SK-N-SH treated with all-trans-retinoic acid at 6 μM for 48 hours (cell line): ENCODE data around the gene TM9SF2.

Experiments used
- ATAC-seq: fragments of 200-7000 bp; cut with Tn5 transposase; 3 replicates; pipeline ENCODE4 v1.9.1; 2020; ENCODE audit warnings: mild to moderate bottlenecking, moderate library complexity
- ARNTL ChIP-seq: fragments of 450-650 bp; formaldehyde crosslinking; IDR thresholded peaks from 2 replicates; pipeline ENCODE4 v1.5.0; 2020; ENCODE audit warnings: low read depth, mild to moderate bottlenecking, moderate library complexity, borderline replicate concordance
- BACH2 ChIP-seq: fragments of 250-450 bp; sonication (Bioruptor Pico); IDR thresholded peaks from 2 replicates; pipeline ENCODE4 v1.9.0; 2021; ENCODE audit warnings: mild to moderate bottlenecking, borderline replicate concordance
- CREB5 ChIP-seq: fragments of 250-450 bp; sonication (Bioruptor Pico); IDR thresholded peaks from 2 replicates; pipeline ENCODE4 v1.5.1; 2020; ENCODE audit warnings: low read depth, mild to moderate bottlenecking, moderate library complexity
- CSDC2 ChIP-seq: fragments of 250-450 bp; sonication (Bioruptor Pico); IDR thresholded peaks from 2 replicates; pipeline ENCODE4 v1.5.0; 2020; ENCODE audit warnings: mild to moderate bottlenecking, moderate library complexity
- CSRNP3 ChIP-seq: fragments of 250-450 bp; sonication (Bioruptor Pico); IDR thresholded peaks from 2 replicates; pipeline ENCODE4 v1.5.1; 2021; ENCODE audit warnings: mild to moderate bottlenecking, moderate library complexity
- ESRRG ChIP-seq: fragments of 250-450 bp; sonication (Bioruptor Pico); IDR thresholded peaks from 2 replicates; pipeline ENCODE4 v1.6.1; 2021; ENCODE audit warnings: mild to moderate bottlenecking
- GLIS3 ChIP-seq: fragments of 250-450 bp; sonication (Bioruptor Pico); IDR thresholded peaks from 2 replicates; pipeline ENCODE4 v1.5.0; 2020; ENCODE audit warnings: mild to moderate bottlenecking, moderate library complexity
- POU6F1 ChIP-seq: fragments of 250-450 bp; sonication (Bioruptor Pico); IDR thresholded peaks from 2 replicates; pipeline ENCODE4 v1.8.0; 2021; ENCODE audit warnings: low read depth, mild to moderate bottlenecking, moderate library complexity, borderline replicate concordance
- RARB ChIP-seq: fragments of 250-450 bp; sonication (Bioruptor Pico); IDR thresholded peaks from 2 replicates; pipeline ENCODE4 v1.8.0; 2021; ENCODE audit warnings: mild to moderate bottlenecking, moderate library complexity
- SNAI2 ChIP-seq: fragments of 250-450 bp; sonication (Bioruptor Pico); IDR thresholded peaks from 2 replicates; pipeline ENCODE4 v1.5.0; 2020; ENCODE audit warnings: mild to moderate bottlenecking, moderate library complexity
- TCF4 ChIP-seq: fragments of 250-450 bp; sonication (Bioruptor Pico); IDR thresholded peaks from 2 replicates; pipeline ENCODE4 v1.8.0; 2021; ENCODE audit warnings: mild to moderate bottlenecking, moderate library complexity, borderline replicate concordance
- TOX ChIP-seq: fragments of 250-450 bp; sonication (Bioruptor Pico); IDR thresholded peaks from 2 replicates; pipeline ENCODE4 v1.8.0; 2021; ENCODE audit warnings: mild to moderate bottlenecking, moderate library complexity, borderline replicate concordance
- TSHZ2 ChIP-seq: fragments of 250-450 bp; sonication (Bioruptor Pico); IDR thresholded peaks from 2 replicates; pipeline ENCODE4 v1.5.0; 2020; ENCODE audit warnings: mild to moderate bottlenecking, moderate library complexity
- ZC3H10 ChIP-seq: fragments of 250-450 bp; sonication (Bioruptor Pico); IDR thresholded peaks from 2 replicates; pipeline ENCODE4 v1.5.1; 2021; ENCODE audit warnings: mild to moderate bottlenecking, moderate library complexity
- ZFP30 ChIP-seq: fragments of 450-650 bp; formaldehyde crosslinking; IDR thresholded peaks from 2 replicates; pipeline ENCODE4 v1.5.0; 2022; ENCODE audit warnings: mild to moderate bottlenecking, moderate library complexity
- ZNF565 ChIP-seq: fragments of 450-650 bp; formaldehyde crosslinking; conservative IDR thresholded peaks from 2 replicates; pipeline ENCODE4 v1.5.0; 2020; ENCODE audit warnings: low read depth, mild to moderate bottlenecking, moderate library complexity
- ZNF70 ChIP-seq: fragments of 450-650 bp; formaldehyde crosslinking; IDR thresholded peaks from 2 replicates; pipeline ENCODE4 v1.5.0; 2020; ENCODE audit warnings: mild to moderate bottlenecking, moderate library complexity
- ZNF8 ChIP-seq: fragments of 450-650 bp; formaldehyde crosslinking; IDR thresholded peaks from 2 replicates; pipeline ENCODE4 v1.5.0; 2020; ENCODE audit warnings: mild to moderate bottlenecking, moderate library complexity

The TM9SF2 gene

GRCh38 chr13:99517577-99517976 lies 16.3 kb downstream of the TM9SF2 start:
- TF ChIP-seq BACH2 (CRISPR knock-in tag) (no peak), ZFP30 (no peak)
- ATAC-seq, result no peak

- ATAC-seq, result no peak
- TF ChIP-seq ZNF70 (CRISPR knock-in tag), result no peak
These were observed 16.7 kb downstream of the TM9SF2 start for GRCh38 chr13:99517984-99518383.

- TF ChIP-seq POU6F1 (CRISPR knock-in tag), result no peak
- no peak for TF ChIP-seq ZC3H10 (CRISPR knock-in tag)
- no peak for TF ChIP-seq ESRRG (CRISPR knock-in tag)
- no peak for TF ChIP-seq GLIS3
- no peak for TF ChIP-seq TOX (CRISPR knock-in tag)
- TF ChIP-seq ZNF70 (CRISPR knock-in tag), result no peak
- no peak for TF ChIP-seq TSHZ2 (CRISPR knock-in tag)
- ATAC-seq, result no peak
These were observed 21.0 kb downstream of the TM9SF2 start for GRCh38 chr13:99522298-99522697.

GRCh38 chr13:99523838-99524237 lies 22.6 kb downstream of the TM9SF2 start:
- no peak for TF ChIP-seq CREB5 (CRISPR knock-in tag)
- TF ChIP-seq RARB (CRISPR knock-in tag), result no peak
- TF ChIP-seq CSDC2 (CRISPR knock-in tag), result no peak
- TF ChIP-seq TCF4, result no peak
- ATAC-seq, result no peak

GRCh38 chr13:99525967-99526366 lies 24.7 kb downstream of the TM9SF2 start:
- no peak for TF ChIP-seq TSHZ2 (CRISPR knock-in tag)
- TF ChIP-seq ZFP30, result no peak
- TF ChIP-seq RARB (CRISPR knock-in tag), result no peak
- TF ChIP-seq ARNTL (CRISPR knock-in tag), result no peak
- TF ChIP-seq BACH2 (CRISPR knock-in tag), result no peak
- ATAC-seq, result no peak

- no peak for ATAC-seq
- TF ChIP-seq ZFP30 (no peak), RARB (CRISPR knock-in tag) (no peak), ZC3H10 (CRISPR knock-in tag) (no peak), ZNF70 (CRISPR knock-in tag) (no peak), CREB5 (CRISPR knock-in tag) (no peak), CSRNP3 (CRISPR knock-in tag) (no peak), TSHZ2 (CRISPR knock-in tag) (no peak), ZNF565 (no peak), ARNTL (CRISPR knock-in tag) (no peak), ZNF8 (CRISPR knock-in tag) (no peak), SNAI2 (CRISPR knock-in tag) (no peak)
These were observed 25.3 kb downstream of the TM9SF2 start for GRCh38 chr13:99526549-99526948.
